Measurements from ENCODE around the gene MRPL14. TPM values are rescaled to one million over a fixed set of nuclear protein-coding genes. Genes with fewer than 3 reads are reported as not detected.

MRPL14 gene
- total and polyA plus RNA-seq, 2 of the 4 experiments (the other 2 are of a cell fraction), result 43.7 to 87.9 TPM

- Histone ChIP-seq H2BK20ac (ENCODE audit: low read depth, low read length) (peak overlapping the region; percentile 94), H4K91ac (ENCODE audit: insufficient read depth, low read depth, low read length) (peak overlapping the region; percentile 97), H3K9ac (ENCODE audit: low read depth, low read length) (peak overlapping the region; percentile 51), H3K14ac (replicated peaks; ENCODE audit: low read depth, low read length) (peak overlapping the region; percentile 80), H2AFZ (replicated peaks; ENCODE audit: low read length, poor library complexity) (peak overlapping the region; percentile 89), H4K5ac (ENCODE audit: low read depth, low read length) (peak overlapping the region; percentile 51), H2AK5ac (ENCODE audit: low read depth, low read length) (peak overlapping the region; percentile 93), H3K79me1 (ENCODE audit: low read depth in 1 of 2, low read length in 2 of 2) (peaks cover 0 to 15% of the 10 kb centered on the region in 2 experiments; a peak in 3 of 4 replicates), H3K56ac (ENCODE audit: extremely low read depth, insufficient read depth, low read length) (0 out of 2 replicates have a peak overlapping the region, but pooled peaks have one; percentile 19), H2BK5ac (ENCODE audit: low read depth, low read length, poor library complexity, severe bottlenecking) (peak overlapping the region; percentile 73), H3K23ac (ENCODE audit: low read depth, low read length) (peak overlapping the region; percentile 72; the same call in 1 of the 2 replicates), H3K27ac (ENCODE audit: insufficient read depth, low read length) (peak overlapping the region; percentile 49), H3K4me3 (ENCODE audit: insufficient read depth, low read depth, low read length) (no peak overlapping the region), H4K20me1 (ENCODE audit: insufficient read depth, low read length) (no peaks in the 10 kb centered on the region), H3K4me2 (ENCODE audit: low read depth, low read length) (no peak overlapping the region), H3K27me3 (ENCODE audit: control insufficient read depth, insufficient read depth, low read length) (no peaks in the 10 kb centered on the region), H2BK120ac (ENCODE audit: low read depth, low read length) (peak overlapping the region; percentile 93), H3K36me3 (ENCODE audit: control insufficient read depth, insufficient read depth, low read length) (no peaks in the 10 kb centered on the region), H2BK15ac (ENCODE audit: low read depth, low read length) (peak overlapping the region; percentile 94; the same call in 2 of the 3 replicates), H3K9me3 (ENCODE audit: control insufficient read depth, insufficient read depth, low read length) (no peaks in the 10 kb centered on the region), H4K8ac (ENCODE audit: low read depth in 2 of 2, low read length in 2 of 2) (peak overlapping the region; percentile 86 to 99), H3K4me1 (ENCODE audit: control insufficient read depth, insufficient read depth, low read length) (peaks cover 32% of the 10 kb centered on the region), H3K9me1 (ENCODE audit: insufficient read depth, low read length) (peaks cover 16% of the 10 kb centered on the region), H2AK9ac (replicated peaks; ENCODE audit: low read depth, low read length, poor library complexity) (peak overlapping the region; percentile 84), H3K4ac (ENCODE audit: low read depth, low read length) (peak overlapping the region; percentile 97), H3K18ac (ENCODE audit: low read depth, low read length) (peak overlapping the region; percentile 51)
- in situ Hi-C loops (cut with MboI; ENCODE audit: low sequenced_read_pairs), result loop anchor here (5.0 to 10.0 kb wide), 2 partner anchors 303 to 470 kb away; partner anchors contain the start of gene VEGFA
- BruUV-seq (replicated peaks), result no TSS peak
- dilution Hi-C loops (cut with HindIII; ENCODE audit: low sequenced_read_pairs, unreplicated experiment), result no loop called here
- intact Hi-C loops (cut with micrococcal nuclease), result loop anchor here (1.0 to 5.0 kb wide), 7 partner anchors 64 to 408 kb away; no protein-coding TSS in a partner anchor
- POLR2A ChIA-PET (ENCODE audit: unreplicated experiment), result no interaction called here
- CTCF ChIA-PET, result interaction anchor here (0.6 to 4.6 kb wide), 8 partner anchors 84 to 629 kb away, joined by 3 to 22 read pairs (median 4); partner anchors contain the start of gene VEGFA
- no peak for DNase-seq
- ATAC-seq (ENCODE audit: low read depth), result no peak
- 47% methylated on average over 3 of the region's 9 CpGs; no CpG with 5 or more reads in 1 of the 2 experiments for WGBS, 2 experiments (ENCODE audit: extremely low coverage in 2 of 2, insufficient read length in 1 of 2)
- TF ChIP-seq FOS (IDR thresholded peaks at IDR 0.05; ENCODE audit: low read depth, low read length) (0 out of 2 replicates have a peak, but pooled peaks have one; percentile 17), SMC3 (IDR thresholded peaks at IDR 0.05; ENCODE audit: low read depth, low read length) (no peak)
Measured at GRCh38 chr6:44074813-44075646, 52.2 kb downstream of the MRPL14 start.

All from IMR-90 (cell line).